Ishikawa (cell line): ENCODE data around the gene DENND5B.

Experiments used
- CEBPB ChIP-seq: IDR thresholded peaks from 2 replicates; pipeline ENCODE4 v1.6.1; 2012
- CREB1 ChIP-seq: IDR thresholded peaks from 2 replicates; pipeline ENCODE4 v1.6.1; 2012; ENCODE audit warnings: low read depth
- EGR1 ChIP-seq: IDR thresholded peaks from 2 replicates; pipeline ENCODE4 v1.6.1; 2012
- EP300 ChIP-seq: IDR thresholded peaks from 2 replicates; pipeline ENCODE4 v1.6.1; 2012; ENCODE audit warnings: borderline replicate concordance
- FOXM1 ChIP-seq: IDR thresholded peaks from 2 replicates; pipeline ENCODE4 v1.6.1; 2012; ENCODE audit warnings: low read depth, borderline replicate concordance
- MAX ChIP-seq: IDR thresholded peaks from 2 replicates; pipeline ENCODE4 v1.6.1; 2012
- NFIC ChIP-seq: IDR thresholded peaks from 2 replicates; pipeline ENCODE4 v1.6.1; 2012
- RAD21 ChIP-seq: IDR thresholded peaks from 2 replicates; pipeline ENCODE4 v1.6.1; 2012; ENCODE audit warnings: low read depth
- REST ChIP-seq: IDR thresholded peaks from 2 replicates; pipeline ENCODE4 v1.6.1; 2012; ENCODE audit warnings: low read depth, mild to moderate bottlenecking
- TAF1 ChIP-seq: IDR thresholded peaks from 2 replicates; pipeline ENCODE4 v1.6.1; 2012; ENCODE audit warnings: low read depth, mild to moderate bottlenecking
- TCF12 ChIP-seq: IDR thresholded peaks from 2 replicates; pipeline ENCODE4 v1.6.1; 2012; ENCODE audit warnings: low read depth
- TEAD4 ChIP-seq: IDR thresholded peaks from 2 replicates; pipeline ENCODE4 v1.6.1; 2012
- USF1 ChIP-seq: IDR thresholded peaks from 2 replicates; pipeline ENCODE4 v1.6.1; 2012
- YY1 ChIP-seq: IDR thresholded peaks from 2 replicates; pipeline ENCODE4 v1.6.1; 2012; ENCODE audit warnings: low read depth
- ZBTB7A ChIP-seq: IDR thresholded peaks from 2 replicates; pipeline ENCODE4 v1.6.1; 2012; ENCODE audit warnings: low read depth

DENND5B gene

GRCh38 chr12:31361730-31362114, 229.2 kb downstream of the DENND5B start:
- TF ChIP-seq EGR1 = no peak
- TF ChIP-seq NFIC = no peak
- no peak for TF ChIP-seq TCF12
- no peak for TF ChIP-seq FOXM1
- TF ChIP-seq TEAD4 = no peak
- no peak for TF ChIP-seq REST
- TF ChIP-seq ZBTB7A = no peak
- no peak for TF ChIP-seq CREB1
- no peak for TF ChIP-seq CEBPB
- no peak for TF ChIP-seq YY1
- no peak for TF ChIP-seq RAD21
- TF ChIP-seq EP300 = no peak
- TF ChIP-seq USF1 = no peak
- TF ChIP-seq MAX = no peak
- TF ChIP-seq TAF1 = no peak

- TF ChIP-seq USF1 = no peak
Observed at GRCh38 chr12:31355747-31356107, 235.2 kb downstream of the DENND5B start.

GRCh38 chr12:31353750-31354708, 236.9 kb downstream of the DENND5B start:
- TF ChIP-seq EP300 (no peak), NFIC (no peak), MAX (no peak), USF1 (no peak), RAD21 (no peak), TEAD4 (no peak), TCF12 (no peak), YY1 (no peak), EGR1 (no peak), REST (no peak), FOXM1 (no peak), ZBTB7A (no peak), TAF1 (no peak)

- TF ChIP-seq TAF1 (no peak), MAX (no peak), EP300 (no peak), USF1 (no peak), REST (no peak), NFIC (no peak), FOXM1 (no peak), TCF12 (no peak), TEAD4 (no peak), EGR1 (no peak), CEBPB (no peak), YY1 (no peak), RAD21 (no peak), CREB1 (no peak), ZBTB7A (no peak)
Observed at GRCh38 chr12:31346267-31346666, 244.7 kb downstream of the DENND5B start.
